Measurements from ENCODE around the gene GLTP.

- TF ChIP-seq EZH2phosphoT487 (IDR thresholded peaks at IDR 0.05; ENCODE audit: insufficient read depth, low read depth) (no peak), EZH2 (IDR thresholded peaks at IDR 0.05; ENCODE audit: insufficient read depth, poor library complexity, severe bottlenecking) (no peak)
These were observed 19.7 kb upstream of the GLTP start, which contains the start of gene TCHP for GRCh38 chr12:109899783-109900751.
